CD4-positive, alpha-beta T cell treated with Interleukin-2 at 100 ng/mL for 4 hours (primary cell): ENCODE measurements around the gene BCAN.

Experiments used
- DNase-seq: peaks from one replicate; pipeline ENCODE4 v3.0.0-alpha.2; 2020; ENCODE audit warnings: low spot score

BCAN gene

DNA sequence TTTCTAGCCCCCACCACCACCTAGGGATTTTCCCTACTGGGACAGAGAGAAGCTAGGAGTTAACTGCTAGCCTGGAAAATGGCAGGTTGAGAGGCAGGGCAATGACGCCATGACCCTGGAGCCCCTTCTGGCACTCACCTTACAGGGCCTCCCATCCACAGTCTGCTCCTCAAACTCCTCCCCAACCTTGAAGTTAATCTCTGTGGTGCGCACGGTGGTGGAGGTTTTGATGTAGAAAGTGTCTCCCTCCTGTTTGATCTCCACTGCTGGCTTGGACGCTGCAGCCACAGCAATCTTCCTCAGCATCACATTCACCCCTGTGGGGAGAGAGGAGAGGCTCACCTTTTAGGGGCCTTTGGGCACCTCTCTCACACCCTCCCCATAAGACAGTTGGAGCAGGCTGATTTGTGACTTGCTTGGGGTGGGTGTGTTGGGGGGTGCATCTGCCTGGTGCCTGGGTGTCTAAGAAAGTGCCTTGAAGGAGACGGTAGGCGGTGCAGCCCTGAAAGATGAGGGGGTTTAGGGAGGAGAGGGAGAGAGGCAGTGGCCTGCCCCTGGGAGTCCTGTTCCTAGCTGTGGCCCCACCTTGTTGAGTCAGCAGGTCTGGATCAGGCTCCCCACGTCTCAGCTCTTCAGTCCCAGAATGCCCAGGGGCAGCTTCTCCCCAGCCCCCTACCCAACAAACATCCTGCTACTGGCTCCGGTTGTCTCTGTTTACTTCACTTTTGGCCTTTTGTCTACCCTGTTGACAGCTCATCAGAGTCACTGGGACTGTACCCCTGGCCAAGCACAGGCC lies 59.0 kb downstream of the BCAN start:
- DNase-seq: no peak

DNA sequence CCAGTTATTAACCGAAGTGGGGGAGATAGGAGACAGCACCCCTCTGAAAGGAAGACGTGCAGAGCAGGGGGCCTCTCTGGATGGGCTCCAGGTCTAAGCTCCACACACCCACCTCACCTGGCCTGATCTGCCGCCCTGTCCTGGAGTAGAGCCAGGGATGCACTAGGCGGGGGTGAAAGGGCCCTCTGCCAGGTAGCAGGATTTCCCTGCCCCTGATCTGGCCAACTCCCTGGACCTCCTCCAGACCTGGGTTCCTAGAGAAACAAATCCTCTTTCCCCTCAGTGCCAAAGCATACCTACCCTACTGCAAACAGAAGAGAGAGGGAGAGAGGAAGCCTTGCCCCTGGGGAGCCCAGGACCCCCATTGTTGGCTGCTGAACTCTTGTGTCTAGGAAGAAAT lies 61.4 kb downstream of the BCAN start:
- no peak for DNase-seq

DNA sequence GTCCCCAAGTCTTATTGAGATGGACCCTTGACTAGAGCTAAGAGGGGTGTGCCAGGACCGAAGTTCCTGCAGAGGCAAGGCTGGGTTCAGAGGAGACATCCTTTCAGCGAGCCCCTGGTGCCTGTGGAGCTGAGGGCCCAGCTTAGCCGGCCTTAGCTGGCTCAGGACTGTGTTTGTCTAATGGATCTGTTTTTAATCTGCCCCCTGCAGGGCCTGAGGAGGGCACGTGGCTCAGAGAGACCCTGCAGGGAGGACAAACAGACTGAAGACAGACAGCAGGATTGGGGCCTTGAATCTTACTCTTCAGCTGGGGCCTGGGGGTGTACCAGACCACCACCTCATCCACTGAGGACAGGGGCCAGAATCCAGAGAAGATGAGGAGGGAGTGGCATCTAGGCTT lies 61.8 kb downstream of the BCAN start:
- DNase-seq: no peak

DNA sequence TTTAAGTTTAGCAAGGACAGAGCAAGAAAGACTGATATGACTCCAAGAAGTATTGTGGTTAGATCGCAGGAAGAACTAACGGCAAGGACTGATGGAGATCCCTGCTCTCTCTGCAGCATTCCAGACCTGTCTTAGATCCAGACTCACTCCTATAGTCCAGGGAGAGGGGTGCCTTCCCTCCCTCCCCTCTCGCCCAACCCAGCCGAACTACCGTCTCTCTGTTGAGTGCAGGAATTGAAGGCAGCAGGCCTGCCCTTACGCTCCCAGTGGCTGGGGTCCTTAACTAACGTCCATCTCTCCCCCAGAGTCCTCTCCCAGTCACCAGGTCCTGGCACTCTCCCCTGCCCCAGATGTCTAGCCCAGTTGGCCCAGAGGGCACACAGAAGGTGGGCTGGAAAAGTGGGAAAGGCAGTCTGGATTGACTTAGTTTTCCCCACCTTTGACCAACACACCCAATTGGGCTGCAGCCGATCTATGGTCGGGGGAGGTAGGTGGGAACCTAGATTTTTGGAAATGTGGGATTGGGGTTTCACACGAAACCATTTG lies 62.3 kb downstream of the BCAN start:
- DNase-seq: no peak

DNA sequence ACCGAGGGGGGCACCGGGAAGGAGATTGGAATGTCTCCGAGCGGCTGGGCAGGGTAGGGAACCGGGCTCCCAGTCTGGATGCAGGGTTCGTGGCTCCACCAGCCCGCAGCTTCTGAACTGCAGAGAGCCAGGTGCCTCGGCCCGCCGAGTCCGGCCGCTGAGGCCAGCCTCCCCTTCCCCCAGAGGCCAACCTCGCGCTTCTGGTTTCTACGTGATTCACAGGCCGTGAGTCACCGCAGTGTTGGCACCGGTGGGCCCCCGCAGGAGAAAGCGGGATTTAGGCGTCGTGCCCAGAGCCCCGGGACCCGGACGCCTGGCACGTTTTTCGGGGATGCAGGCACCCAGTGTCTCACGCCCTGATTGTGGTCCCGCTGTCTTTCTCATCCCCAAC lies 63.0 kb downstream of the BCAN start:
- peak; percentile 21 for DNase-seq

DNA sequence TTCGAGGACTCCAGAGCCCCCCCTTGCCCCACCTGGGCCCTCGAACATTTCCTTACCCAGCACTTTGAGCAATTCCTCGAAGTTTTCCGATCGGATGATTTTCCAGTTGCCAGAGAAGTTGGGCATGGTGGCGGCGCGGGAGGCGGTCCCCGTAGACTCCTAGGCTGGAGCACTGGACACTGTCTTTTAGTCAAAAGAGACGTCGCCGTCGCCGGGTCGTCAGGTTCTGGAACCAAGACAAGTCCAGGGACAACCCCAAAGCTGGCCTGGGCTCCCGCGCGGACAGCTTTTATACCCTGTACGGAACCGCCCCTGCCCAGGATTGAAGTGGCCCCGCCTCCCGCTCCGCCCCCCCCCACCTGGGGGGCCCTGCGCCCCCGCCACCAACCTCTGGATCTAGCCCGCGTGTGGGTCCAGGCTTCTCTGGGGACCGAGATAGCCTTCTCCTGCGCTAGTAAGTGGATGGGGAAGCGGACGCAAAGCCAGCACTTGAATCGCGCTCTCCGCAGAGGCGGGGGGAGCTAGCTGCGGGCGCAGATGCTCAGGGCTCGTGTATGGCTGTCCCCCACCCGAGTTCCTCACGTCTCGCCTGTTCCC lies 63.5 kb downstream of the BCAN start, which contains the start of gene CRABP2:
TSS of gene CRABP2 (minus strand) at position 263 of the 597 bp plus-strand sequence. CDS start at position 126, 137 bp downstream.
- no peak for DNase-seq

DNA sequence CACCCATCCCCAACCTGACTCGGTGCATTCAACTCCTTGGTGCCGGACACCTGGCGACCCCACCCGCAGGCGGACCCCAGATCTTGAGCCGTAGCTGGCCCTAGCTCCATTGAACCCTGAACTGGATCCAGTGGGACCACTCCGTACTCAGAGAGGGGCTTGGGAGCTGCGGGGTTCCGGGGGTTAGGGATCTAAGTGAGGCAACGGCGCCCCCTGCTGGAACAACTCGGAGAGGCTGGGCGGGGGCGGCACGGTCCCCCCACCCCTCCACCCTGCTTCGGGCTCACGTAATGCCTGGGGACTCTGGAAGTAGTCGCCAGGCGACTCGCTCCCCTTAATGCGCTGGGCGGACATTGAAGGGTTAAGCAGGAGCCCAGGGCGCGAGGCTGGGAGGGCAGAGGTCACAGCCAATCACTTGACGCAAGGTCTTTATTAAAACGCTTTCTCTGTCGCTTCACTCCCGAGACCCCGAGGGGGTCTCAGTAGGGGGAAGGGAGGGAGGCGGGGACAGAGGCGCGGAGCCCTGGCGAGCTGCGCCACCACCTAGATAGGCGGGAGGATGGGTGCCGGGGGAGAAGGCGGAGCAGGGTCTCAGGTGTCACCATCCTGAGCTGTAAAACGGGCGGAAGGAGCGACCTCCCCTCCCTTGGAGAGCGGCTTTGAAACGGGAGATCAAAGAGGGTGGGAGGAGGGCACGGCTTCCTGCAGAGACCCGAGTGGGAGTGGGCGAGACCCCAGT lies 64.2 kb downstream of the BCAN start:
- DNase-seq: peak; percentile 58

DNA sequence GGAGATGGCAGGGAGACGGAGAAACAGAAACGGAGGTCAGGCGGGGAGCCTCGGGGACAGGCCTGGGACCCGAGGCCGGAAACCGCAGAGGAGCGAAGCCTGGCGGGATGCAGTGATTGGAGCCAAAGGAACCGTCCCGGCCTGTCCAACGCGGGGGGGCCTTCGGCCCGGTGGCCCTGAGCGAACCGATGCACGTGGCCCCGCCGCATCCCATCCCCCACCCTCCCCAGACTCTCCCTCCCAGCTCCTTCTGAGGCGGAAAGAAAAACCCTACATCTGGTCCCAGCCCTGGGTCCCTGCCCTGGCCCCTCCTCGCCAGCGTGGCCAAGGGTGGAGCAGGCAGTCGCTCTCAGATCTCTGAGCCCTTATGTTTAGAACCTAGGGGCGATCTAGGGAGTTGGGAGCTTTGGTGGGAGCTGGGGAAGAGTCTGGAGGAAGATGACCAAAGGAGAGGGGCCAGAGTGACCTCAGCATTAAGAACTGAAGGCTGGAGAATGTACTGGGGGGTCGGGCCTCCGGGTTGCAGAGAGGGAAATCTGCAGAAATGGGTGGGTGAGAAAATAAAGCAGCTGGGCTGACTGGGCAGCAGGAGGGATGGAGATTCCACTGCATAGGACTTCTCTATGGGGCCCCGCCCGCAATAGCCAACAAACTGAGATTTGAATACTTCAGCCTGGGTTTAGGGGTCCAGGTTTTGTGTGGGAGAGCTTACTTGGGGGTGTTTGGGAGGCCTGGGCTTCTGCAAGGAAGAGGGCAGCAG lies 64.9 kb downstream of the BCAN start:
- DNase-seq: no peak

DNA sequence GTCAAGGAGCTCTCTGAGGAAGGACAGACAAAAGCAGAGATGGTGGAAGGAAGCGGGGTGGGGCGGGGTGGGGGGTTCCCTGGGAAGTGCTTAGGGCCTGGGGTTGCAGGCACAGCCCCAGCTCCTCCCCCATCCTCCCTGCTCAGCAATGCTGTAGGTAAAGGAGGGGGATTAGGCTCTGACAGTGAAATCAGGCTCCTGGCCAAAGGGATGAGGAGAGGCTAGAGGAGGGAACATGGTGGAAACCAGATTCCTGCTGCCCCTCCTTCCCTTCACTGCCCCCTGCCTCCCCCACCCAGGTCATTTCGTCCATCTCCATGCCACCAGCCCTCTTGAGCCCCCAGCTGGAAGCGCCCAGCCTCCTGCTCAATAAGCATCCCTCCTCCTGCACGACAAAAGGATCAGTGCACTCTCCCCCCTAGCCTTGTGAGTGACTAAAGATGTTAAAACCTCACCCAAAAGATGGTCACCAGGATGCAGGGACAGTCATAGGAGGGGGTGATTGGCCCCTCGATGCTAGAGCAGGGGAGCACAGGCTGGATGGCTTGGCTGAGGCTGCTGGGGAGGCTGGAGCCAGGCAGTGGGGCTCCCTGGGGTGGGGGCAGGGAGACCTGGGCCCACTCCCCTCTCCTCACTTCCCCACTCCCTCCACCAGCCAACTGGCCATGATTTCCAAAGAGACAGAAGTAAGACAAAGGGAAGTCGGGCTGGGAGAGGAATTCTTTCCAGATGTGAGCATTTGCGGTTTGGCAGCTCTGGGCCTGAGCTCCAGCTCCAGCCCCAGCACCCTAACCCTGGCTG lies 65.7 kb downstream of the BCAN start:
- DNase-seq: no peak

DNA sequence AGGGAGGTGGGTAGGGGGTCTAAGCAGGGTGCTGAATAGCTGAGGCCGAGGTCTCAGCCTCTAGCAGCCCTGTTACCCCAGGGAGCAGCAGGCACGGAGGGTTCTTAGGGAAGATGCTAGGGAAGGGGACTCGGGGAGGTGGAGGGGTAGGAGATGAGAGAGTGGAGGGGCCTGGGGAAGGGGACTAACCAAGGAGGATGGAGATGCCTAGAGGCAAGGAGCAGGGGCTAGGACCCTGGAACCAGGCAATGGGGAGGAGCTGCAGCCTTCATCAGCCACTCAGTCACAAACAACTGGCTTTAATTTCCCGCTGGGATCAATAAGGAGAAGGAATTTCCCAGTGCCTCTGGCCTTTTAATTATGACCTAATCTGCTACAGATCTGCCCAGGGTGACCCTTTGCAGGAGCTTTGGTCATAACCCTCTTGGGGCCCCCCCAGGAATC lies 66.3 kb downstream of the BCAN start:
- no peak for DNase-seq

DNA sequence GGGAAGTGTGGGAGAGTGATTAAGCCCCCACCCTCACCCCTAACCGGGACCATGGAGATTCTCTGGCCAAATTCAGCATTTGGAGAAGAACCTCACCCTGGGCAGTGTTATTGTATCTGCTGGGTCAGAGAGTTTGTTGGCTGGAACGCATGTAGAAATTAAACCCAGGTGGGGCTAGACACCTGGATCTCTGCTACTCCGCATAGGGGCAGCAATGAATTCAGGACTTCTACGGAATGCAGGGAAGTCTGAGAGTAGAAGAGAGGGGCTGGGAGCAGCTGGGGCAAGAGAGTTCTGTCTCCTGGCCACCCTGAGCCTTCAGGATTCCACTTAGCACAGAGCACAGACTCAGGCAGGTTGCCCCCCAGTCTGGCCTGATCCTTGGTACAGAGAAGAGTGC lies 67.1 kb downstream of the BCAN start:
- no peak for DNase-seq
